Breast epithelium (tissue), 4 donors: ENCODE measurements around the gene UBE2U. TPM values are rescaled to one million over a fixed set of nuclear protein-coding genes. Genes with fewer than 3 reads are reported as not detected.

Experiments
- DNase-seq, 2 donors: peaks; one replicate each; pipeline ENCODE4 v3.0.0-alpha.2; 2019; ENCODE audit warnings: low spot score in 2 of 2
- H3K27ac ChIP-seq, 2 donors: fragments of 200-600 bp; sonication (generic) in 1 of 2; one replicate each; pipeline ENCODE4 v1.5.1; 2016 to 2019; ENCODE audit warnings: mild to moderate bottlenecking in 1 of 2
- H3K27me3 ChIP-seq, 2 donors: fragments of 200-600 bp; sonication (generic) in 1 of 2; one replicate each; pipeline versions ENCODE4 v1.5.1 to v1.6.0; 2017 to 2019; ENCODE audit warnings: control low read depth in 1 of 2, mild to moderate bottlenecking in 1 of 2
- H3K36me3 ChIP-seq: fragments of 200-600 bp; one replicate; pipeline ENCODE4 v1.5.1; 2019
- H3K4me1 ChIP-seq, 2 donors: fragments of 200-600 bp; sonication (generic); one replicate each; pipeline ENCODE4 v1.5.1; 2016 to 2019; ENCODE audit warnings: control low read depth in 1 of 2
- H3K4me3 ChIP-seq, 3 donors: fragments of 200-600 bp; sonication (generic); 1 replicate in 2 of 3; 2 replicates in 1 of 3; pipeline ENCODE4 v1.5.1; 2016 to 2019; ENCODE audit warnings: mild to moderate bottlenecking in 3 of 3, moderate library complexity in 2 of 3
- H3K9me3 ChIP-seq, 2 donors: fragments of 200-600 bp; sonication (generic) in 1 of 2; one replicate each; pipeline ENCODE4 v1.5.1; 2016 to 2019; ENCODE audit warnings: control low read depth in 1 of 2
- CTCF ChIP-seq, 3 donors: fragments of 450-650 bp; IDR thresholded peaks; one replicate each; pipeline ENCODE4 v1.5.1; 2016 to 2017; ENCODE audit warnings: antibody characterized with exemption in 3 of 3, mild to moderate bottlenecking in 3 of 3, moderate library complexity in 3 of 3
- POLR2A ChIP-seq: fragments of 450-650 bp; IDR thresholded peaks from one replicate; pipeline ENCODE4 v1.6.1; 2016; ENCODE audit warnings: antibody characterized with exemption, mild to moderate bottlenecking, moderate library complexity
- POLR2AphosphoS5 ChIP-seq, 3 donors: sonication (generic); formaldehyde crosslinking; IDR thresholded peaks; one replicate each; pipeline ENCODE4 v1.6.1; 2017; ENCODE audit warnings: antibody characterized with exemption in 3 of 3
- intact Hi-C: fragments of 100-400 bp; cut with DNase I; formaldehyde crosslinking; loops from one replicate; pipeline ENCODE4 v1.15.1; 2023; ENCODE audit warnings: low total_unique reads
- total RNA-seq, 3 donors: library from RNA; depleted of rRNA; stranded (reverse); fragments of >200 nt; gene quantifications; one replicate each; pipeline ENCODE4 v1.1.0, GENCODE V29; 2016

The UBE2U gene
- total RNA-seq, 3 donors from 2014 or later, result not detected

DNA sequence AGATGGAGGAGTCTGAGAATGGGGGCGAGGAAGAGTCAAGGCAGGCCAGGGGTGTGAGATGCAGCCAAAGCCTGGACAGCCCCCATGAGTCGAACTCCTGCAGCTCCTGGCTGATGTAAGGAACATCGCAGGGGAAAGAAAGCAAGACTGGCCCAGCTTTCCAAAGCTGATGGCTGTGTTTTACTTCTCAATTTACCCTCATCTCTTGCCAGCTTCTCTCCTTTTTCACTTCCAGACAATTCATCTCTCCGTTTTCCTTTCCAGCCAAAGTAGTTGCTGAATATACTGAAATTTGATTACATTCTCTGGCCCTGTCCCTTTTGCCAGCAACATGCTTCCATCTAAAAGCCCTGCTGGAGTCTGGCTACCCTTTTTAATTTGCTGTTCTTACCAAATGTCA lies 40.0 kb upstream of the UBE2U start:
- no peak for TF ChIP-seq POLR2A
- DNase-seq, result no peak
- no peak overlapping the region for H3K4me3 ChIP-seq
- H3K36me3 ChIP-seq, result no peaks in the 10 kb centered on the region
- H3K27me3 ChIP-seq, result no peaks in the 10 kb centered on the region
- H3K9me3 ChIP-seq, result no peaks in the 10 kb centered on the region
- intact Hi-C loops, result no loop called here
- peak overlapping the region in 1 of 2 donors; percentile 20 for H3K27ac ChIP-seq
- no peaks in the 10 kb centered on the region for H3K4me1 ChIP-seq

DNA sequence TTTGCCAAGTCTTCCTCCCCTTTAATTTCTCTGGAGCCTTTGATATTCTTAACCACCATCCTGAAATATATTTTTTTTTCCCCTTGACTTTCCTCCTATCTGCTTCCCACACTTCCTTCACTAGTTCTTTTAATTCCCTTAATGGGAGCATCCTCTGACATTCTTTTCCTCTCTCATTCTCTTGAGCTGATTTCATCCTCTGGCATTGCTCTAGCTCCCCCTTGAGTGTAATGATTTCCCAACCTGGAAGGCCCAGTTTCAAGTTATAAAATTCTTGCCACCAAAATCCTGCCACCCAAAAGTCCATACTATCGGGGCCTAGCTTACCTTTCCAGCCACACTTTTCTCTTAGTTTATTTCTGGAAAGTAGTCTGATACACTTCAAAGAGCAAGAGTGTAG lies 39.5 kb upstream of the UBE2U start:
- no peaks in the 10 kb centered on the region for H3K27me3 ChIP-seq
- H3K9me3 ChIP-seq, result no peaks in the 10 kb centered on the region
- TF ChIP-seq CTCF (IDR thresholded peaks at IDR 0.05), result no peak
- TF ChIP-seq POLR2AphosphoS5 (IDR thresholded peaks at IDR 0.05), result no peak
- TF ChIP-seq POLR2A, result no peak
- no peaks in the 10 kb centered on the region for H3K4me1 ChIP-seq
- no peaks in the 10 kb centered on the region for H3K36me3 ChIP-seq
- no peak for DNase-seq
- H3K27ac ChIP-seq, result peak overlapping the region in 1 of 2 donors; percentile 20
- intact Hi-C loops, result no loop called here
- H3K4me3 ChIP-seq, result no peak overlapping the region

DNA sequence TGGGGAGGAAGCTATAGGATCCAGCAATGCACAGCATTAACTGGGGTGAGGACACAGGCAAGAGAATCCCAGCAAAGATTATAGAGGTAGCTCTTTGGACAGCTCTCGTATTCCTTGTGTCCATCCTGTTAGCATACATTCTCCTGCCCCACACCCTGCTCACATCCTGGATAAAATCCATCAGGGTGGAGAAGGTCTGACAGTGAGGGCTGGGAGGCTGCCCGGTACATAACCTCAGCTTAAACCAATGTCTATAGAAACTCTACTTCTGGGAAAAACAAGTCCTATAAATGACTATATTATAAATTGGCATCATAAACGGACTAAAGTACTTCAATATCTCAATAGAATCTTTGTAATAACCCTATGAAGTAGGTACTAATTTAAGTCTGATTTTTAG lies 36.8 kb upstream of the UBE2U start:
- no peaks in the 10 kb centered on the region for H3K9me3 ChIP-seq
- DNase-seq, result no peak
- no peaks in the 10 kb centered on the region for H3K27me3 ChIP-seq
- no peak overlapping the region for H3K27ac ChIP-seq
- intact Hi-C loops, result no loop called here
- TF ChIP-seq POLR2AphosphoS5 (IDR thresholded peaks at IDR 0.05), result no peak
- no peak for TF ChIP-seq POLR2A
- TF ChIP-seq CTCF (IDR thresholded peaks at IDR 0.05), result no peak
- H3K4me3 ChIP-seq, result no peak overlapping the region
- no peaks in the 10 kb centered on the region for H3K4me1 ChIP-seq
- H3K36me3 ChIP-seq, result no peaks in the 10 kb centered on the region

DNA sequence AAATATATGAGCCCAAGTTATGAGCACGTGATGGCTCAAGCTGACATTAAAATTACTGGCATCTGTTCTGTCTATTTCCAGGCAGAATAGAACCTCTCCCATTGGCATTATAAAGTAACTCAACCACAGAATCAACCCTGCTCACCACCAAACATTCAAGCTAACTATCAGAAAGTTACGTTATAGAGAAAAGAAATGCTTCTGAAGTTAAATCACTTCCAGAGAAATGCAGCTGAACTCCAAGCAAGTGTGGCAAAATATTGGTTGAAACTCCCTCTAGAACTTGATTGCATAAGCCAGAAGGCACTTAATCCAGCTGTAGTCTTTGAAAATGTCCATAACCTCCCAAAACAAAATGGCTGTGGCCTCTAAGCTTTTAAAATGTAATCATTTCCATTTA lies 36.2 kb upstream of the UBE2U start:
- H3K27ac ChIP-seq, result no peak overlapping the region
- no peaks in the 10 kb centered on the region for H3K27me3 ChIP-seq
- no peak for DNase-seq
- no peaks in the 10 kb centered on the region for H3K36me3 ChIP-seq
- TF ChIP-seq POLR2A (no peak), CTCF (IDR thresholded peaks at IDR 0.05) (no peak), POLR2AphosphoS5 (IDR thresholded peaks at IDR 0.05) (no peak)
- no peak overlapping the region for H3K4me3 ChIP-seq
- intact Hi-C loops, result no loop called here
- no peaks in the 10 kb centered on the region for H3K4me1 ChIP-seq
- no peaks in the 10 kb centered on the region for H3K9me3 ChIP-seq

DNA sequence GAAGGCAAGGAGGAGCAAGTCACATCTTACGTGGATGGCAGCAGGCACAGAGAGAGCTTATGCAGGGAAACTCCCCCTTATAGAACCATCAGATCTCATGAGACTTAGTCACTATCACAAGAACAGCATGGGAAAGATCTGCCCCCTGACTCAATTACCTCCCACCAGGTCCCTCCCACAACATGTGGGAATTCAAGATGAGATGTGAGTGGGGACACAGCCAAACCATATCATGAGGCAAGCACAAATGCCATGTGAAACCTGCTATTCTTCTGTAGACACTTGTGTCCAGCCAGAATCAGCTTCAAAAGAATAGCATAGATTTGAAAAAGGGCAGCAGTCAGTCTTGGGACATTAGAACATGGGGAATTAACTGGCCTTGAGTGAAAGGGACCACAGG lies 32.2 kb upstream of the UBE2U start:
- TF ChIP-seq POLR2A (no peak), POLR2AphosphoS5 (IDR thresholded peaks at IDR 0.05) (no peak), CTCF (IDR thresholded peaks at IDR 0.05) (no peak)
- H3K4me3 ChIP-seq, result no peak overlapping the region
- no peaks in the 10 kb centered on the region for H3K4me1 ChIP-seq
- no peak overlapping the region for H3K27ac ChIP-seq
- no peaks in the 10 kb centered on the region for H3K9me3 ChIP-seq
- H3K27me3 ChIP-seq, result no peaks in the 10 kb centered on the region
- no peaks in the 10 kb centered on the region for H3K36me3 ChIP-seq
- DNase-seq, result no peak
- intact Hi-C loops, result no loop called here

- Histone ChIP-seq H3K9me3 (no peaks in the 10 kb centered on the region), H3K27ac (no peak overlapping the region), H3K27me3 (no peaks in the 10 kb centered on the region), H3K4me3 (no peak overlapping the region), H3K36me3 (no peaks in the 10 kb centered on the region), H3K4me1 (no peaks in the 10 kb centered on the region)
- no peak for DNase-seq
- TF ChIP-seq POLR2A (no peak), POLR2AphosphoS5 (IDR thresholded peaks at IDR 0.05) (no peak), CTCF (IDR thresholded peaks at IDR 0.05) (no peak)
- intact Hi-C loops, result no loop called here
Observed at GRCh38 chr1:64171797-64172281, 31.6 kb upstream of the UBE2U start.
